Vagina (tissue), 2 donors: ENCODE results near the gene FOXO3.

Source experiments
- POLR2AphosphoS5 ChIP-seq, 2 donors: sonication (generic); formaldehyde crosslinking; IDR thresholded peaks; one replicate each; pipeline ENCODE4 v1.9.0; 2017; ENCODE audit warnings: antibody characterized with exemption in 2 of 2, mild to moderate bottlenecking in 2 of 2, low read depth in 1 of 2; ENCODE audit not compliant: insufficient read depth in 1 of 2
- TF ChIP-seq, protein P1 (sequence below), 3 experiments: fragments of 450-650 bp in 2 of 3; fragments of 200-600 bp in 1 of 3; sonication (generic) in 1 of 3; IDR thresholded peaks; one replicate each; pipeline ENCODE4 v1.5.1; 2017 to 2019; ENCODE audit warnings: antibody characterized with exemption in 3 of 3, mild to moderate bottlenecking in 2 of 3, moderate library complexity in 2 of 3

DNA sequence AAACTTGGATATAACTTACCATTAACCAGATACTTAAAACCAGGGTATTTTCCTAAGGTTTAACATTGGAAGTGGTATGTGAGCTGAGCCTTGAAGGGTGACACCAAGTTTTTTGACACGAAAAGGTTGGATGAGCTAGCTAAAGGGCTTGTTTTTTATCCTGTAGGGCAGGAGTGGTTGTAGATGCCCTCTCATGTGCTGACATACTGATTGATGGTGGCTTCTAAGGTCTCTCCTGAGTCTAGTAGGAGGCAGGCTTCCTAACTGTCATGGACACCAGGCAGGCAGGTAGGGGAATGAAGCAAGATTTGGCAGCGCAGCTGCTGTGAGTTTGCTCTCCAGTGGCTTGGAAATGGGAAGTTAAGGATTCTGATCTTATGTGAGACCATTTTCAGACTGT lies 66.1 kb downstream of the FOXO3 start:
- TF ChIP-seq POLR2AphosphoS5 (IDR thresholded peaks at IDR 0.05; ENCODE audit: insufficient read depth in 1 of 2, low read depth in 1 of 2), result no peak
- TF ChIP-seq, protein P1, sequence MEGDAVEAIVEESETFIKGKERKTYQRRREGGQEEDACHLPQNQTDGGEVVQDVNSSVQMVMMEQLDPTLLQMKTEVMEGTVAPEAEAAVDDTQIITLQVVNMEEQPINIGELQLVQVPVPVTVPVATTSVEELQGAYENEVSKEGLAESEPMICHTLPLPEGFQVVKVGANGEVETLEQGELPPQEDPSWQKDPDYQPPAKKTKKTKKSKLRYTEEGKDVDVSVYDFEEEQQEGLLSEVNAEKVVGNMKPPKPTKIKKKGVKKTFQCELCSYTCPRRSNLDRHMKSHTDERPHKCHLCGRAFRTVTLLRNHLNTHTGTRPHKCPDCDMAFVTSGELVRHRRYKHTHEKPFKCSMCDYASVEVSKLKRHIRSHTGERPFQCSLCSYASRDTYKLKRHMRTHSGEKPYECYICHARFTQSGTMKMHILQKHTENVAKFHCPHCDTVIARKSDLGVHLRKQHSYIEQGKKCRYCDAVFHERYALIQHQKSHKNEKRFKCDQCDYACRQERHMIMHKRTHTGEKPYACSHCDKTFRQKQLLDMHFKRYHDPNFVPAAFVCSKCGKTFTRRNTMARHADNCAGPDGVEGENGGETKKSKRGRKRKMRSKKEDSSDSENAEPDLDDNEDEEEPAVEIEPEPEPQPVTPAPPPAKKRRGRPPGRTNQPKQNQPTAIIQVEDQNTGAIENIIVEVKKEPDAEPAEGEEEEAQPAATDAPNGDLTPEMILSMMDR (IDR thresholded peaks at IDR 0.05), result no peak
